Germinal center (tissue), 1 donor: ENCODE measurements around the gene KANK4.

Experiments used
- DNase-seq: peaks from one replicate; pipeline ENCODE4 v3.0.0; 2012; ENCODE audit warnings: mixed read lengths, low spot score

KANK4 gene

GRCh38 chr1:62336995-62337705 lies 17.9 kb upstream of the KANK4 start:
- DNase-seq: no peak

GRCh38 chr1:62336638-62336994 lies 17.4 kb upstream of the KANK4 start:
- DNase-seq: no peak

GRCh38 chr1:62335656-62336055 lies 16.4 kb upstream of the KANK4 start:
- DNase-seq: no peak

GRCh38 chr1:62334434-62334985 lies 15.3 kb upstream of the KANK4 start:
- DNase-seq: no peak

- DNase-seq: no peak
These were observed 14.2 kb upstream of the KANK4 start for GRCh38 chr1:62333441-62333840.

GRCh38 chr1:62327360-62328055 lies 8.3 kb upstream of the KANK4 start:
- no peak for DNase-seq

- DNase-seq: no peak
These were observed 6.4 kb upstream of the KANK4 start for GRCh38 chr1:62325681-62326080.

- no peak for DNase-seq
These were observed 5.8 kb upstream of the KANK4 start for GRCh38 chr1:62325081-62325480.

GRCh38 chr1:62321446-62321845 lies 2.2 kb upstream of the KANK4 start:
- DNase-seq: no peak

GRCh38 chr1:62318320-62318755 lies 896 bp downstream of the KANK4 start:
- DNase-seq: no peak

GRCh38 chr1:62317021-62317768 lies 2.0 kb downstream of the KANK4 start:
- DNase-seq: no peak

- no peak for DNase-seq
These were observed 3.1 kb downstream of the KANK4 start for GRCh38 chr1:62316135-62316534.

GRCh38 chr1:62315387-62315786 lies 3.8 kb downstream of the KANK4 start:
- DNase-seq: no peak

- DNase-seq: no peak
These were observed 4.5 kb downstream of the KANK4 start for GRCh38 chr1:62314454-62315350.

- DNase-seq: no peak
These were observed 6.5 kb downstream of the KANK4 start for GRCh38 chr1:62312698-62313097.

GRCh38 chr1:62311473-62311943 lies 7.7 kb downstream of the KANK4 start:
- no peak for DNase-seq

GRCh38 chr1:62309906-62310305 lies 9.3 kb downstream of the KANK4 start:
- DNase-seq: no peak

- no peak for DNase-seq
These were observed 10.6 kb downstream of the KANK4 start for GRCh38 chr1:62308606-62309005.

- no peak for DNase-seq
These were observed 11.2 kb downstream of the KANK4 start for GRCh38 chr1:62307895-62308492.

GRCh38 chr1:62307446-62307845 lies 11.8 kb downstream of the KANK4 start:
- no peak for DNase-seq

GRCh38 chr1:62306065-62306464 lies 13.2 kb downstream of the KANK4 start:
- DNase-seq: no peak
